Right lobe of liver (tissue), 6 donors: ENCODE results near the gene CENPF. TPM values are rescaled to one million over a fixed set of nuclear protein-coding genes. Genes with fewer than 3 reads are reported as not detected.
A peak's percentile ranks its signal among the peaks of the same experiment; 100 is the strongest.
"Not testable (repeated sequence)": the region's sequence is repeated elsewhere in the genome, so short reads cannot be mapped to it uniquely, and the experiment has no call there.

Source experiments
- ATAC-seq, 4 donors: fragments of 200-7000 bp; cut with Tn5 transposase; one replicate each; pipeline ENCODE4 v1.9.1; 2020; ENCODE audit warnings: mild to moderate bottlenecking in 4 of 4, moderate library complexity in 4 of 4
- DNase-seq, 3 donors: peaks; one replicate each; pipeline ENCODE4 v3.0.0-alpha.2; 2020
- H3K27ac ChIP-seq, 3 donors: fragments of 200-600 bp; one replicate each; pipeline ENCODE4 v1.8.0; 2022
- H3K27me3 ChIP-seq, 2 donors: fragments of 200-600 bp; one replicate each; pipeline ENCODE4 v1.8.0; 2022
- H3K36me3 ChIP-seq, 4 donors: fragments of 200-600 bp; sonication (generic) in 1 of 4; one replicate each; pipeline versions ENCODE4 v1.5.1 to v1.8.0; 2017 to 2022; ENCODE audit warnings: control low read depth in 1 of 4
- H3K4me1 ChIP-seq, 4 donors: fragments of 200-600 bp; sonication (generic) in 1 of 4; one replicate each; pipeline versions ENCODE4 v1.5.1 to v1.8.0; 2017 to 2022; ENCODE audit warnings: control low read depth in 1 of 4
- H3K4me3 ChIP-seq, 3 donors: fragments of 200-600 bp; one replicate each; pipeline ENCODE4 v1.8.0; 2022
- H3K9me3 ChIP-seq, 4 donors: fragments of 200-600 bp; sonication (generic) in 1 of 4; one replicate each; pipeline versions ENCODE4 v1.5.1 to v1.8.0; 2017 to 2022; ENCODE audit warnings: control low read depth in 1 of 4
- CTCF ChIP-seq, 4 donors: fragments of 200-600 bp in 3 of 4; fragments of 450-650 bp in 1 of 4; IDR thresholded peaks; one replicate each; pipeline versions ENCODE4 v1.5.1 to v1.8.0; 2016 to 2022; ENCODE audit warnings: antibody characterized with exemption in 4 of 4, mild to moderate bottlenecking in 2 of 4
- POLR2A ChIP-seq: fragments of 450-650 bp; IDR thresholded peaks from one replicate; pipeline ENCODE4 v1.6.1; 2017; ENCODE audit warnings: antibody characterized with exemption, mild to moderate bottlenecking
- WGBS: methylation state at CpG from one replicate; pipeline ENCODE4 v1.1.6; 2018; ENCODE audit warnings: low coverage, low lambda C conversion rate; ENCODE audit not compliant: insufficient coverage; ENCODE audit errors: missing lambda C conversion rate; 5-methylcytosine and 5-hydroxymethylcytosine counted together
- intact Hi-C, 2 donors: fragments of 100-400 bp; cut with DNase I; formaldehyde crosslinking; loops; one replicate each; pipeline versions ENCODE4 v1.11.2 to v1.14.1; 2022
- total RNA-seq, 6 experiments: library from RNA; depleted of rRNA in 2 of 6; stranded (reverse); fragments of >200 nt in 2 of 6; fragmentation: NEBNext Ultra II Directional in 3 of 6; extraction: Animal tissue kit (Norgen Biotek cat#: 25700) in 3 of 6; gene quantifications; one replicate each; pipeline versions ENCODE4 v1.1.0 to v1.2.4, GENCODE V29; 2016 to 2023
- donor health status: DM: no; HTN: yes; CAD: no.
- donor health status: DM: no; HTN: no; CAD: no.
- donor health status: DM: no; HTN: no; CAD: no.
- donor health status: DM: no; HTN: yes; CAD: no.
- donor health status: DM: no; HTN: yes; CAD: no.

The CENPF gene
- total RNA-seq, 6 experiments from 2014 or later, result 0.13 to 3.3 (median 1.0) TPM

DNA sequence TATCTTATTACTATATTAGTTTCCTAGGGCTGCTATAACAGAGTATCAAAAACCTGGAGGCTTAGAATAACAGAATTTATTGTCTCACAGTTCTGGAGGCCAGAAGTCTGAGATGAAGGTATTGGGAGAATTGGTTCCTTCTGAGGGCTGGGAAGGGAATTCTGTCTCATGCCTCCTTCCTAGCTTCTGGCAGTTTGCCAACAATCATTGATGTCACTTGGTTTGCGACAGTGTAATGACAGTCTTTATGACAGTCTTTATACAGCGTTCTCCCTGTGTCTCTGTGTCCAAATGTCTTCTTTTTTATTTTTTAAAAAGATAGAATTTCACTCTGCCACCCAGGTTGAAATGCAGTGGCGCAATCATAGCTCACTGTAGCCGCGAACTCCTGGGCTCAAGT lies 15.8 kb upstream of the CENPF start:
- H3K9me3 ChIP-seq, result no peaks in the 10 kb centered on the region
- DNase-seq, result no peak
- no peak overlapping the region for H3K4me3 ChIP-seq
- intact Hi-C loops, result no loop called here
- 69% methylated on average over 5 of the region's 5 CpGs for WGBS
- H3K27ac ChIP-seq, result no peak overlapping the region
- H3K27me3 ChIP-seq, result no peaks in the 10 kb centered on the region
- no peak for TF ChIP-seq POLR2A
- H3K36me3 ChIP-seq, result no peaks in the 10 kb centered on the region
- no peak for ATAC-seq
- H3K4me1 ChIP-seq, result no peaks in the 10 kb centered on the region

DNA sequence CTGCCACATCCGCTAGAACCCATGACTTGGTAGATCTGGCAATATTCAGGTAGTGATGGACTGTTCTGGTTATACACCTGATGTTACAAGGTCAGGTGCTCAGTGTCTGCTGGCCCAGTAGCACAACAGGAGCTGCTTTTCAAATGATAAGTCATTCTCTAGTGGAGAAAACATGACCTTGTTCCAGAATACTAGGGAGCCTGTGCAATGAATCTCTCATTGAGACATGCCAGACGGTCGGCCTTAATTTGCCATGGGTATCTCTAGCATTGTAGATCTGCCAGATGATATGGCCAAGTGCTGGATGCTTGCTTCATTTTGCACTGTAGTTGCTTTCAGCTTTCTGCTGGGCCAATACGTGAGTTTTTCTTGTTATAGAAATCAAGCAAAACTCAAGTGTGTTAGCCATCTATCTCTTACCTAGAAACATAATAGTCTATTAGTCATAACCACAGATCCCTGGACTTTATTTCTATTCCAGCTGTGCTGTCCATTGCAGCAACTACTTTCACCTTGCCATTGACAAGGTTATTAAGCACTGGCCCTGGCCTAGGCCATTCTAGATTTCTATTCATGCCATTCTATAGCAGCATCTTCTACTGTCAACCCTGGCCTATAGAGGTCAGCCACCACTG lies 13.9 kb upstream of the CENPF start:
- WGBS, result 89% methylated on average over 1 of the region's 4 CpGs
- TF ChIP-seq POLR2A (no peak), CTCF (IDR thresholded peaks at IDR 0.05) (no peak)
- Histone ChIP-seq H3K27ac (no peak overlapping the region), H3K4me1 (no peaks in the 10 kb centered on the region), H3K9me3 (no peaks in the 10 kb centered on the region), H3K4me3 (no peak overlapping the region), H3K27me3 (no peaks in the 10 kb centered on the region), H3K36me3 (no peaks in the 10 kb centered on the region)
- ATAC-seq (no peak), DNase-seq (no peak)
- intact Hi-C loops, result no loop called here

DNA sequence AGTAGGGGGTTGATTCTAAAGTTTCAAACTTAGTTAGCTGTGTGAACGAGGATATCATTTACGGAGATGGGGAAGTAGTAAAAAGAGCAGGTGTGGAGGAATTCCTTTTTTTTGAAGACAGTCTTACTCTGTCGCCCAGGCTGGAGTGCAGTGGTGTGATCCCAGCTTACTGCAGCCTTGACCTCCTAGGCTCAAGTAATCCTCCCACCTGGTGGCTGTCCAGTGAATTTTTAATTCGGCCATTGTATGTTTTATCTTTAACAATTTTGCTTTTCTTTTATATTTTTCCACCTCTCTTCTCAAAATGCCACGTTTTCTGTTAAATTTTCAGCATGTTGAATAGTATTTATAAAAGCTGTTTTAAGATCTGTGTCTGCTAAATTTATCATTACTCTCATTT lies 12.3 kb upstream of the CENPF start:
- Histone ChIP-seq H3K36me3 (no peaks in the 10 kb centered on the region), H3K4me3 (no peak overlapping the region), H3K4me1 (no peaks in the 10 kb centered on the region), H3K9me3 (no peaks in the 10 kb centered on the region), H3K27ac (no peak overlapping the region), H3K27me3 (no peaks in the 10 kb centered on the region)
- TF ChIP-seq POLR2A, result no peak
- TF ChIP-seq CTCF (IDR thresholded peaks at IDR 0.05), result no peak
- whole genome bisulfite sequencing, result 51% methylated on average over 5 of the region's 5 CpGs
- ATAC-seq (no peak), DNase-seq (no peak)
- intact Hi-C loops, result no loop called here

DNA sequence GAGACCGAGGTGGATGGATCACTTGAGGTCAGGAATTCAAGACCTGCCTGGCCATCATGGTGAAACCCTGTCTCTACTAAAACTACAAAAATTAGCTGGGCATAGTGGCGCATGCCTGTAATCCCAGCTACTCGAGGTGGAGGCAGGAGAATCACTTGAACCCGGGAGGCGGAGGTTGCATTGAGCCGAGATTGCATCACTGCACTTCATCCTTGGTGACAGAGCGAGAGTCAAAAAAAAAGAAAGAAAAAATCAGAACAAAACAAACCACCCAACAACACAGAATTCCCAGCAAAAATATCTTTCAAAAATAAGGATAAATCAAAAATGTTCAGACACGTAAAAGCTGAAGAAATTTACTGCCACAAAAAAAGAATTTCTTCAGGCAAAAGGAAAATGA lies 11.1 kb upstream of the CENPF start:
- H3K4me3 ChIP-seq, DNase-seq, H3K27ac ChIP-seq, ATAC-seq, H3K9me3 ChIP-seq, intact Hi-C loops, H3K36me3 ChIP-seq, H3K27me3 ChIP-seq, H3K4me1 ChIP-seq: not testable (repeated sequence)
- WGBS, result 82% methylated on average over 8 of the region's 8 CpGs

GRCh38 chr1:214593158-214593557 lies 9.8 kb upstream of the CENPF start:
- DNase-seq (no peak), ATAC-seq (no peak)
- Histone ChIP-seq H3K36me3 (no peaks in the 10 kb centered on the region), H3K27me3 (no peaks in the 10 kb centered on the region), H3K4me1 (no peaks in the 10 kb centered on the region), H3K9me3 (no peaks in the 10 kb centered on the region), H3K4me3 (no peak overlapping the region), H3K27ac (no peak overlapping the region)
- intact Hi-C loops, result no loop called here
- no peak for TF ChIP-seq CTCF (IDR thresholded peaks at IDR 0.05)
- TF ChIP-seq POLR2A, result no peak

DNA sequence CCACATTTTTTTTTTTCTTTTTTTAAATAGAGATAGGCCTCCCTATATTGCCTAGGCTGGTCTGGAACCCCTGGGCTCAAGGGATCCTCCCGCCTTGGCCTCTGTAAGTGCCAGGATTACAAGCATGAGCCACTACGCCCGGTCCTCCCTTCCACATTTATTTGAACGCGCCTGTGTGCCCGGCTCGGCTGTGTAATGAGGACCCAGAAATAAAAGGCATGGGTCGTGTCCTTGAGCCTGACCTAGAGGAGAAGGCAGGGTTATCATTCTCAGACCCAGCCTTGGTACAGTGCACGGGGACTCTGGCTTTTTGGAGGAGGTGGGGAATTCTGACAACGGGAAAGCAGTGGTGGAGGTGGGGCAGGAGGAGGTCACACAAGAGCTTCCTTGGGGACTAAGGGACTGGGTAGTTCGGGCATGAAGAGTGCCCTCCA lies 841 bp downstream of the CENPF start:
- Histone ChIP-seq H3K27ac (no peak overlapping the region), H3K36me3 (no peaks in the 10 kb centered on the region), H3K27me3 (no peaks in the 10 kb centered on the region), H3K9me3 (no peaks in the 10 kb centered on the region), H3K4me3 (peak overlapping the region; percentile 61 to 68 (median 65)), H3K4me1 (no peaks in the 10 kb centered on the region)
- DNase-seq (no peak), ATAC-seq (no peak)
- TF ChIP-seq POLR2A, result no peak
- TF ChIP-seq CTCF (IDR thresholded peaks at IDR 0.05), result no peak
- WGBS, result under 1% methylated on average over 10 of the region's 11 CpGs
- intact Hi-C loops, result no loop called here
